Sigmoid colon (tissue), 4 donors: ENCODE results near the gene PACRG.

ENCODE experiments used
- EP300 ChIP-seq, 4 donors: sonication (generic); formaldehyde crosslinking; IDR thresholded peaks; one replicate each; pipeline ENCODE4 v1.6.1; 2017; ENCODE audit warnings: antibody characterized with exemption in 4 of 4
- POLR2A ChIP-seq, 2 donors: fragments of 450-650 bp; IDR thresholded peaks; one replicate each; pipeline ENCODE4 v1.6.1; 2016; ENCODE audit warnings: antibody characterized with exemption in 2 of 2, mild to moderate bottlenecking in 2 of 2, moderate library complexity in 2 of 2
- TF ChIP-seq, protein P1 (sequence below), 4 experiments: fragments of 450-650 bp in 3 of 4; fragments of 200-600 bp in 1 of 4; IDR thresholded peaks; one replicate each; pipeline ENCODE4 v1.5.1; 2016 to 2019; ENCODE audit warnings: antibody characterized with exemption in 4 of 4, mild to moderate bottlenecking in 3 of 4, moderate library complexity in 2 of 4

DNA sequence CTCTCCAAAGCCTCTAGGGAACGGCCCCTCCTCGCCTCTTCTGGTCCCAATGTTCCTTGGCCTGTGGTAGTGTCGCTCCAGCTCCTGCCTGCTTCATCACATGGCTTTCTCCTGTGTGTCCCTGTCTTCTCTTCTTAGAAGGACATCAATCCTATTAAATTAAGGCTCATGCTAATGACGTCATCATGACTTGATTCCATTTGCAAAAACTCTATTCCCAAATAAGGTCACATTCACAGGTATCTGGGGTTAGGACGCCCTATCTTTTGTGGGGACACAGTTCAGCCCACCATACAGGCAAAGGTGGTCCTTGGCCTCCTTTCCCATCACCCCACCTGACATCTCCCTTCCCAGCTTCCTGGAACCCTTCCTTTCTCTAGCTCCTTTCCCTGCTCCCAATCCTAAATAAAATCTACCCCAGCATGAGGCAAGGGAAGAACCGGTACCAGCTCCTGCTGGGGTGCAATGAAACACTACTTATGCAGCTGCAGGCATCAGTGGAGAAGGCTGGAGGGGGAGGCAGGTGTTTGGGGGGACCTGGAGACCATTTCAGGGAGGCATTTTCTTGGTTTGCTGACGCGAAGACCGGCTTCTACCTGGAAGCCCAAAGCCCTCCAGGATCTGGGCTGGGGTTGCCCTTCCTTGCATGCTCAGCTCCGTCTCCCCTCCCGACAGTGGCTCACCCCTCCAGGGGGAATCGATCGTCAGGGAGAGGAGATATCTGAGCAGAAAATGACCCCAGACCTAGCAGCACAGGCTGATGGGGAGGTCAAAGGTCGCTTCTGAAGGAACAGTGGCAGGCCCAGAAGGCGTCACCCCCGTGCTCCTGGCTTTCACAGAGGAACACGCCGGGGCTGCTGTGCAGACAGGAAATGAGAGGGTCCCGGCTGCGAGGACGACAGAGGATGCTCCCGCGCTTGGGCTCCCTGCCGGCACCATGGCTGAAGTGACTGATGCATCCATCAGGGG is 615.1 kb downstream of the PACRG start:
- TF ChIP-seq, protein P1, sequence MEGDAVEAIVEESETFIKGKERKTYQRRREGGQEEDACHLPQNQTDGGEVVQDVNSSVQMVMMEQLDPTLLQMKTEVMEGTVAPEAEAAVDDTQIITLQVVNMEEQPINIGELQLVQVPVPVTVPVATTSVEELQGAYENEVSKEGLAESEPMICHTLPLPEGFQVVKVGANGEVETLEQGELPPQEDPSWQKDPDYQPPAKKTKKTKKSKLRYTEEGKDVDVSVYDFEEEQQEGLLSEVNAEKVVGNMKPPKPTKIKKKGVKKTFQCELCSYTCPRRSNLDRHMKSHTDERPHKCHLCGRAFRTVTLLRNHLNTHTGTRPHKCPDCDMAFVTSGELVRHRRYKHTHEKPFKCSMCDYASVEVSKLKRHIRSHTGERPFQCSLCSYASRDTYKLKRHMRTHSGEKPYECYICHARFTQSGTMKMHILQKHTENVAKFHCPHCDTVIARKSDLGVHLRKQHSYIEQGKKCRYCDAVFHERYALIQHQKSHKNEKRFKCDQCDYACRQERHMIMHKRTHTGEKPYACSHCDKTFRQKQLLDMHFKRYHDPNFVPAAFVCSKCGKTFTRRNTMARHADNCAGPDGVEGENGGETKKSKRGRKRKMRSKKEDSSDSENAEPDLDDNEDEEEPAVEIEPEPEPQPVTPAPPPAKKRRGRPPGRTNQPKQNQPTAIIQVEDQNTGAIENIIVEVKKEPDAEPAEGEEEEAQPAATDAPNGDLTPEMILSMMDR (IDR thresholded peaks at IDR 0.05), result no peak
- TF ChIP-seq POLR2A (IDR thresholded peaks at IDR 0.05) (no peak), EP300 (IDR thresholded peaks at IDR 0.05) (no peak)
